ENCODE results near the gene PCDHGB2.
"Not testable (repeated sequence)": the region's sequence is repeated elsewhere in the genome, so short reads cannot be mapped to it uniquely, and the experiment has no call there.

Gene PCDHGB2

GRCh38 chr5:141338538-141339306, 21.1 kb upstream of the PCDHGB2 start, which contains the start of gene PCDHGA2:
Gene PCDHGA2 (plus strand): TSS chr5:141338760.
- FAIRE-seq: no peak
- DNase-seq (ENCODE audit: insufficient read length): no peak

GRCh38 chr5:141340781-141341354, 18.9 kb upstream of the PCDHGB2 start:
- not testable (repeated sequence) for FAIRE-seq; DNase-seq (ENCODE audit: insufficient read length)

More at GRCh38 chr5:141338538-141339306, 21.1 kb upstream of the PCDHGB2 start, which contains the start of gene PCDHGA2:
- no peak for TF ChIP-seq POLR2AphosphoS5 (IDR thresholded peaks at IDR 0.05; ENCODE audit: low read depth, low read length)
- no peak for TF ChIP-seq TAF1 (IDR thresholded peaks at IDR 0.05; ENCODE audit: borderline replicate concordance, low read depth, low read length)
- TF ChIP-seq POLR2A (IDR thresholded peaks at IDR 0.05; ENCODE audit: low read depth, low read length): no peak

GRCh38 chr5:141342773-141343172, 17.0 kb upstream of the PCDHGB2 start:
- TF ChIP-seq POLR2A (IDR thresholded peaks at IDR 0.05; ENCODE audit: low read depth, low read length): no peak
- TF ChIP-seq POLR2AphosphoS5 (IDR thresholded peaks at IDR 0.05; ENCODE audit: low read depth, low read length): no peak
- TF ChIP-seq TAF1 (IDR thresholded peaks at IDR 0.05; ENCODE audit: borderline replicate concordance, low read depth, low read length): no peak
- DNase-seq (ENCODE audit: insufficient read length) (no peak), FAIRE-seq (no peak)

GRCh38 chr5:141343242-141343952, 16.4 kb upstream of the PCDHGB2 start, which contains the start of gene PCDHGA3:
Gene PCDHGA3 (plus strand): TSS chr5:141343829. CDS start chr5:141344034, 205 bp downstream.
- DNase-seq (ENCODE audit: insufficient read length): no peak
- FAIRE-seq: no peak
- TF ChIP-seq POLR2A (IDR thresholded peaks at IDR 0.05; ENCODE audit: low read depth, low read length) (no peak), TAF1 (IDR thresholded peaks at IDR 0.05; ENCODE audit: borderline replicate concordance, low read depth, low read length) (no peak), POLR2AphosphoS5 (IDR thresholded peaks at IDR 0.05; ENCODE audit: low read depth, low read length) (no peak)

GRCh38 chr5:141343953-141344463, 15.8 kb upstream of the PCDHGB2 start:
- FAIRE-seq: no peak
- no peak for DNase-seq (ENCODE audit: insufficient read length)
- TF ChIP-seq POLR2A (IDR thresholded peaks at IDR 0.05; ENCODE audit: low read depth, low read length): no peak
- TF ChIP-seq POLR2AphosphoS5 (IDR thresholded peaks at IDR 0.05; ENCODE audit: low read depth, low read length): no peak
- TF ChIP-seq TAF1 (IDR thresholded peaks at IDR 0.05; ENCODE audit: borderline replicate concordance, low read depth, low read length): no peak

- no peak for TF ChIP-seq POLR2A (IDR thresholded peaks at IDR 0.05; ENCODE audit: low read depth, low read length)
- no peak for TF ChIP-seq POLR2AphosphoS5 (IDR thresholded peaks at IDR 0.05; ENCODE audit: low read depth, low read length)
- no peak for TF ChIP-seq TAF1 (IDR thresholded peaks at IDR 0.05; ENCODE audit: borderline replicate concordance, low read depth, low read length)
- DNase-seq (ENCODE audit: insufficient read length) (no peak), FAIRE-seq (no peak)
Measured at GRCh38 chr5:141345327-141345726, 14.5 kb upstream of the PCDHGB2 start.

GRCh38 chr5:141346017-141346416, 13.8 kb upstream of the PCDHGB2 start:
- not testable (repeated sequence) for DNase-seq (ENCODE audit: insufficient read length); FAIRE-seq

GRCh38 chr5:141349917-141350619, 9.7 kb upstream of the PCDHGB2 start, which contains the start of gene PCDHGB1:
Gene PCDHGB1 (plus strand): TSS chr5:141350099. CDS start chr5:141350261, 162 bp downstream.
- FAIRE-seq (no peak), DNase-seq (ENCODE audit: insufficient read length) (no peak)
- TF ChIP-seq TAF1 (IDR thresholded peaks at IDR 0.05; ENCODE audit: borderline replicate concordance, low read depth, low read length) (no peak), POLR2A (IDR thresholded peaks at IDR 0.05; ENCODE audit: low read depth, low read length) (no peak), POLR2AphosphoS5 (IDR thresholded peaks at IDR 0.05; ENCODE audit: low read depth, low read length) (no peak)

GRCh38 chr5:141351591-141351990, 8.2 kb upstream of the PCDHGB2 start:
- no peak for TF ChIP-seq POLR2A (IDR thresholded peaks at IDR 0.05; ENCODE audit: low read depth, low read length)
- TF ChIP-seq TAF1 (IDR thresholded peaks at IDR 0.05; ENCODE audit: borderline replicate concordance, low read depth, low read length): no peak
- TF ChIP-seq POLR2AphosphoS5 (IDR thresholded peaks at IDR 0.05; ENCODE audit: low read depth, low read length): no peak
- DNase-seq (ENCODE audit: insufficient read length): no peak
- FAIRE-seq: no peak

GRCh38 chr5:141354900-141355469, 4.8 kb upstream of the PCDHGB2 start, which contains the start of gene PCDHGA4:
Gene PCDHGA4 (plus strand): TSS chr5:141355021. CDS start chr5:141355108, 87 bp downstream.
- FAIRE-seq (no peak), DNase-seq (ENCODE audit: insufficient read length) (no peak)
- TF ChIP-seq POLR2AphosphoS5 (IDR thresholded peaks at IDR 0.05; ENCODE audit: low read depth, low read length): no peak

- DNase-seq (ENCODE audit: insufficient read length): no peak
- no peak for FAIRE-seq
- no peak for TF ChIP-seq POLR2A (IDR thresholded peaks at IDR 0.05; ENCODE audit: low read depth, low read length)
- no peak for TF ChIP-seq POLR2AphosphoS5 (IDR thresholded peaks at IDR 0.05; ENCODE audit: low read depth, low read length)
- TF ChIP-seq TAF1 (IDR thresholded peaks at IDR 0.05; ENCODE audit: borderline replicate concordance, low read depth, low read length): no peak
Measured at GRCh38 chr5:141355641-141356040, 4.2 kb upstream of the PCDHGB2 start.
